Esophagus squamous epithelium (tissue), 5 donors: Measurements from ENCODE around the gene SUPT20HL2. TPM values are rescaled to one million over a fixed set of nuclear protein-coding genes. Genes with fewer than 3 reads are reported as not detected.

Experiments
- DNase-seq: peaks from one replicate; lab custom pipeline; 2025; lab: John Stamatoyannopoulos, UW
- H3K27ac ChIP-seq, 4 donors: fragments of 200-600 bp; sonication (generic); one replicate each; pipeline ENCODE4 v1.5.1; 2016 to 2019; ENCODE audit warnings: mild to moderate bottlenecking in 1 of 4
- H3K27me3 ChIP-seq, 4 donors: fragments of 200-600 bp; sonication (generic); 1 replicate in 3 of 4; 2 replicates in 1 of 4; pipeline versions ENCODE4 v1.5.1 to v1.6.0; 2017 to 2021; ENCODE audit warnings: antibody characterized with exemption in 1 of 4
- H3K36me3 ChIP-seq, 3 donors: fragments of 200-600 bp; sonication (generic); one replicate each; pipeline ENCODE4 v1.5.1; 2016 to 2019
- H3K4me1 ChIP-seq, 3 donors: fragments of 200-600 bp; sonication (generic); one replicate each; pipeline ENCODE4 v1.5.1; 2017 to 2019
- H3K4me3 ChIP-seq, 4 donors: fragments of 200-600 bp; sonication (generic); 1 replicate in 3 of 4; 2 replicates in 1 of 4; pipeline ENCODE4 v1.5.1; 2016 to 2019; ENCODE audit warnings: mild to moderate bottlenecking in 2 of 4, moderate library complexity in 1 of 4
- H3K9me3 ChIP-seq, 3 donors: fragments of 200-600 bp; sonication (generic); one replicate each; pipeline ENCODE4 v1.5.1; 2016 to 2019
- CTCF ChIP-seq, 6 experiments: fragments of 450-650 bp in 4 of 6; fragments of 200-600 bp in 2 of 6; sonication (generic) in 2 of 6; IDR thresholded peaks; one replicate each; pipeline ENCODE4 v1.5.1; 2016 to 2019; ENCODE audit warnings: antibody characterized with exemption in 6 of 6, mild to moderate bottlenecking in 4 of 6, moderate library complexity in 4 of 6
- POLR2A ChIP-seq, 4 donors: fragments of 450-650 bp; IDR thresholded peaks; one replicate each; pipeline ENCODE4 v1.6.1; 2017; ENCODE audit warnings: antibody characterized with exemption in 4 of 4, mild to moderate bottlenecking in 4 of 4, moderate library complexity in 3 of 4
- WGBS, 2 donors: methylation state at CpG; one replicate each; pipeline ENCODE4 v1.1.5; 2018; 5-methylcytosine and 5-hydroxymethylcytosine counted together
- intact Hi-C: fragments of 100-400 bp; cut with DNase I; formaldehyde crosslinking; loops from one replicate; pipeline ENCODE4 v1.15.0; 2022
- total RNA-seq, 4 donors: library from RNA; depleted of rRNA; stranded (reverse); fragments of >200 nt; gene quantifications; one replicate each; pipeline ENCODE4 v1.1.0, GENCODE V29; 2016
- donor health status: DM: yes; HTN: yes; CAD: no.

Gene SUPT20HL2
- total RNA-seq, 4 donors from 2014 or later, result not detected

GRCh38 chrX:24266996-24267395 is 46.9 kb downstream of the SUPT20HL2 start:
- Histone ChIP-seq H3K36me3 (no peaks in the 10 kb centered on the region), H3K4me3 (no peak overlapping the region), H3K27ac (no peak overlapping the region), H3K9me3 (no peaks in the 10 kb centered on the region), H3K27me3 (no peaks in the 10 kb centered on the region), H3K4me1 (no peaks in the 10 kb centered on the region)
- TF ChIP-seq CTCF (IDR thresholded peaks at IDR 0.05) (no peak), POLR2A (IDR thresholded peaks at IDR 0.05) (no peak)
- 31 to 41% methylated on average over 4 of the region's 4 CpGs for WGBS, 2 donors
- no peak for DNase-seq
- intact Hi-C loops, result no loop called here

- intact Hi-C loops, result no loop called here
- Histone ChIP-seq H3K4me3 (no peak overlapping the region), H3K9me3 (no peaks in the 10 kb centered on the region), H3K27me3 (peaks cover 0 to 5% (median 0%) of the 10 kb centered on the region in 4 donors), H3K36me3 (no peaks in the 10 kb centered on the region), H3K27ac (no peak overlapping the region), H3K4me1 (peaks cover 0 to 4% (median 0%) of the 10 kb centered on the region in 3 donors)
- WGBS, 2 donors, result 17 to 54% methylated on average over 5 to 6 of the region's 6 CpGs
- no peak for TF ChIP-seq CTCF (IDR thresholded peaks at IDR 0.05)
- DNase-seq, result no peak
Measured at GRCh38 chrX:24264383-24264782, 49.5 kb downstream of the SUPT20HL2 start.

GRCh38 chrX:24262309-24262708 is 51.6 kb downstream of the SUPT20HL2 start:
- Histone ChIP-seq H3K36me3 (no peaks in the 10 kb centered on the region), H3K9me3 (no peaks in the 10 kb centered on the region), H3K4me1 (peaks cover 0 to 4% (median 0%) of the 10 kb centered on the region in 3 donors), H3K4me3 (no peak overlapping the region), H3K27ac (no peak overlapping the region), H3K27me3 (peaks cover 0 to 5% (median 0%) of the 10 kb centered on the region in 4 donors)
- DNase-seq, result no peak
- WGBS, 2 donors, result 84 to 92% methylated on average over 3 of the region's 3 CpGs
- TF ChIP-seq CTCF (IDR thresholded peaks at IDR 0.05) (no peak), POLR2A (IDR thresholded peaks at IDR 0.05) (no peak)
- intact Hi-C loops, result no loop called here

Other genes starting within 250 kb of the SUPT20HL2 start
- 10 to 100 TPM; 19.2 to 88.0 (median 49.5) TPM for gene ZFX, start 164.3 kb downstream of the SUPT20HL2 start, total RNA-seq
- gene SUPT20HL1, start 46.6 kb upstream of the SUPT20HL2 start, total RNA-seq, result not detected
- gene PDK3, start 151.2 kb upstream of the SUPT20HL2 start, total RNA-seq, result 10 to 100 TPM in 2 of 4 donors, 1 to 10 TPM in 2; 5.4 to 20.6 (median 12.8) TPM